CD4-positive, alpha-beta memory T cell (primary cell): Measurements from ENCODE around the gene RPS6KA5. TPM values are rescaled to one million over a fixed set of nuclear protein-coding genes. Genes with fewer than 3 reads are reported as not detected.
"Not testable (repeated sequence)": the region's sequence is repeated elsewhere in the genome, so short reads cannot be mapped to it uniquely, and the experiment has no call there.

Experiments used
- CTCF ChIA-PET: fragments of 350-600 bp; sonication (Branson Sonifier 250); formaldehyde crosslinking; loops from one replicate; lab custom pipeline; 2021; ENCODE audit warnings: inconsistent platforms; ENCODE audit not compliant: partially characterized antibody; lab: Charles Lee
- POLR2A ChIA-PET: fragments of 350-600 bp; sonication (Branson Sonifier 250); formaldehyde crosslinking; loops from one replicate; lab custom pipeline; 2021; ENCODE audit not compliant: partially characterized antibody; lab: Charles Lee
- DNase-seq, 5 donors: peaks; one replicate each; pipeline versions ENCODE4 v3.0.0 to v3.0.0-alpha.2; 2020 to 2022; ENCODE audit warnings: mixed read lengths in 1 of 5
- H3K27ac ChIP-seq: one replicate; pipeline ENCODE4 v1.7.0; 2013; ENCODE audit warnings: low read depth, low read length
- H3K27me3 ChIP-seq: 2 replicates; pipeline ENCODE4 v1.7.0; 2013; ENCODE audit warnings: mild to moderate bottlenecking, low read length, moderate library complexity; ENCODE audit not compliant: insufficient read depth
- H3K36me3 ChIP-seq: 2 replicates; pipeline ENCODE4 v1.7.0; 2013; ENCODE audit warnings: mild to moderate bottlenecking, low read length, moderate library complexity; ENCODE audit not compliant: insufficient read depth
- H3K4me1 ChIP-seq: 2 replicates; pipeline ENCODE4 v1.7.0; 2013; ENCODE audit warnings: mild to moderate bottlenecking, low read length, moderate library complexity; ENCODE audit not compliant: insufficient read depth
- H3K4me3 ChIP-seq, 2 donors: one replicate each; pipeline ENCODE4 v1.7.0; 2013; ENCODE audit warnings: low read length in 2 of 2, mild to moderate bottlenecking in 1 of 2
- H3K9me3 ChIP-seq, 2 donors: one replicate each; pipeline ENCODE4 v1.7.0; 2013; ENCODE audit warnings: low read length in 2 of 2, control low read depth in 1 of 2; ENCODE audit not compliant: control insufficient read depth in 1 of 2
- H3K27ac Mint-ChIP-seq, 7 donors: one replicate each; pipeline ENCODE4 v1.8.0; 2020 to 2021; ENCODE audit warnings: mixed read lengths in 7 of 7, mild to moderate bottlenecking in 6 of 7, inconsistent platforms in 3 of 7, moderate library complexity in 3 of 7
- H3K27me3 Mint-ChIP-seq, 2 donors: one replicate each; pipeline ENCODE4 v1.8.0; 2020 to 2021; ENCODE audit warnings: mixed read lengths in 2 of 2
- H3K36me3 Mint-ChIP-seq, 2 donors: one replicate each; pipeline ENCODE4 v1.8.0; 2020 to 2021; ENCODE audit warnings: mixed read lengths in 2 of 2, inconsistent platforms in 1 of 2, mild to moderate bottlenecking in 1 of 2
- H3K4me1 Mint-ChIP-seq, 4 donors: one replicate each; pipeline ENCODE4 v1.8.0; 2020 to 2021; ENCODE audit warnings: mixed read lengths in 4 of 4, mild to moderate bottlenecking in 1 of 4
- H3K4me3 Mint-ChIP-seq, 8 donors: one replicate each; pipeline ENCODE4 v1.8.0; 2020 to 2021; ENCODE audit warnings: mixed read lengths in 8 of 8, mild to moderate bottlenecking in 7 of 8, moderate library complexity in 6 of 8, inconsistent platforms in 3 of 8
- H3K9me3 Mint-ChIP-seq, 8 donors: one replicate each; pipeline ENCODE4 v1.8.0; 2020 to 2021; ENCODE audit warnings: mixed read lengths in 8 of 8, mild to moderate bottlenecking in 5 of 8, inconsistent platforms in 3 of 8, moderate library complexity in 1 of 8
- intact Hi-C: fragments of 100-400 bp; cut with micrococcal nuclease; formaldehyde crosslinking; loops from one replicate; pipeline ENCODE4 v1.15.1; 2023
- polyA plus RNA-seq, 2 donors: library from polyadenylated mRNA; unstranded; fragments of 300-500 nt; fragmentation: Illumina TruSeq; gene quantifications; one replicate each; pipeline ENCODE4 v1.2.3, GENCODE V29; 2021
- total RNA-seq, 2 experiments: library from RNA; stranded (reverse); gene quantifications; one replicate each; pipeline ENCODE4 v1.2.3, GENCODE V29; 2021

The RPS6KA5 gene
- total and polyA plus RNA-seq, 4 experiments from 2014 or later = 28.8 to 44.7 (median 36.3) TPM

- ChIA-PET CTCF (interaction anchor here (0.6 kb wide), 1 partner anchor 1941 kb away, joined by 3 read pairs; no protein-coding TSS in a partner anchor), POLR2A (interaction anchor here (0.9 to 1.2 kb wide), 5 partner anchors 12 to 573 kb away, joined by 3 to 5 read pairs (median 3); partner anchors contain the start of gene PSMC1)
- no peaks in the 10 kb centered on the region for H3K27me3 Mint-ChIP-seq
- peaks cover 0 to 9% (median 6%) of the 10 kb centered on the region in 8 donors for H3K9me3 Mint-ChIP-seq
- Histone ChIP-seq H3K9me3 (peaks cover 0 to 4% of the 10 kb centered on the region in 2 donors), H3K4me1 (peaks cover 20% of the 10 kb centered on the region), H3K4me3 (peak overlapping the region; percentile 55 to 71), H3K27me3 (no peaks in the 10 kb centered on the region), H3K36me3 (no peaks in the 10 kb centered on the region), H3K27ac (peak overlapping the region; percentile 57)
- intact Hi-C loops = loop anchor here (1.0 to 5.0 kb wide), 3 partner anchors 71 to 1213 kb away; partner anchors contain the start of gene TRIP11
- H3K4me3 Mint-ChIP-seq = peak overlapping the region; percentile 79 to 92 (median 84)
- peak in 3 of 5 donors; percentile 32 to 43 (median 39) for DNase-seq
- peaks cover 8 to 31% (median 18%) of the 10 kb centered on the region in 4 donors for H3K4me1 Mint-ChIP-seq
- H3K27ac Mint-ChIP-seq = peak overlapping the region; percentile 82 to 96 (median 94)
- H3K36me3 Mint-ChIP-seq = peaks cover 0 to 4% of the 10 kb centered on the region in 2 donors
Measured at GRCh38 chr14:90828642-90829487, 231.6 kb downstream of the RPS6KA5 start.

- peak overlapping the region; percentile 82 to 96 (median 94) for H3K27ac Mint-ChIP-seq
- H3K27ac ChIP-seq = peak overlapping the region; percentile 57
- ChIA-PET CTCF (no interaction called here), POLR2A (interaction anchor here (0.9 to 1.2 kb wide), 5 partner anchors 12 to 572 kb away, joined by 3 to 5 read pairs (median 3); partner anchors contain the start of gene PSMC1)
- peaks cover 0 to 5% of the 10 kb centered on the region in 2 donors for H3K9me3 ChIP-seq
- peak; percentile 86 to 91 (median 88) for DNase-seq
- intact Hi-C loops = loop anchor here (1.0 to 5.0 kb wide), 3 partner anchors 70 to 1214 kb away; partner anchors contain the start of gene TRIP11
- peak overlapping the region; percentile 79 to 92 (median 84) for H3K4me3 Mint-ChIP-seq
- no peaks in the 10 kb centered on the region for H3K27me3 Mint-ChIP-seq
- H3K36me3 Mint-ChIP-seq = peaks cover 0 to 5% of the 10 kb centered on the region in 2 donors
- no peaks in the 10 kb centered on the region for H3K27me3 ChIP-seq
- peak overlapping the region; percentile 55 to 71 for H3K4me3 ChIP-seq
- H3K36me3 ChIP-seq = no peaks in the 10 kb centered on the region
- H3K4me1 Mint-ChIP-seq = peaks cover 8 to 28% (median 18%) of the 10 kb centered on the region in 4 donors
- H3K9me3 Mint-ChIP-seq = peaks cover 0 to 14% (median 12%) of the 10 kb centered on the region in 8 donors
- H3K4me1 ChIP-seq = peaks cover 20% of the 10 kb centered on the region
Measured at GRCh38 chr14:90827919-90828610, 232.4 kb downstream of the RPS6KA5 start.

DNA sequence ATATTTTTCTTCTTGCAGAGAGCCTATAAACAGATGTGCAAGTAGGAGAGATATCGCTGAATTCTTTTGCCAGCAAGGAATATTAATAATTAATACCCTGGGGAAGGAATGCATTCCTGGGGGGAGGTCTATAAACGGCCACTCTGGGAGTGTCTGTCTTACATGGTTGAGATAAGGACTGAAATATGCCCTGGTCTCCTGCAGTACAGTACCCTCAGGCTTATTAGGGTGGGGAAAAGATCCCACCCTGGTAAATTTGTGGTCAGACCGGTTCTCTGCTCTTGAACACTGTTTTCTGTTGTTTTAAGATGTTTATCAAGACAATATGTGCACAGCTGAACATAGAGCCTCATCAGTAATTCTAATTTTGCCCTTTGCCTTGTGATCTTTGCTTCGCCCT is 236.9 kb downstream of the RPS6KA5 start:
- H3K4me3 Mint-ChIP-seq, H3K27me3 Mint-ChIP-seq, intact Hi-C loops, DNase-seq, H3K4me3 ChIP-seq, H3K36me3 Mint-ChIP-seq, H3K36me3 ChIP-seq, POLR2A ChIA-PET, H3K27ac Mint-ChIP-seq, H3K9me3 ChIP-seq, H3K27me3 ChIP-seq, H3K27ac ChIP-seq: not testable (repeated sequence)
- peaks cover 22% of the 10 kb centered on the region for H3K4me1 ChIP-seq
- CTCF ChIA-PET = interaction anchor here (0.6 kb wide), 1 partner anchor 1088 kb away, joined by 3 read pairs; no protein-coding TSS in a partner anchor
- Mint-ChIP-seq H3K9me3 (peaks cover 0 to 17% (median 12%) of the 10 kb centered on the region in 8 donors), H3K4me1 (peaks cover 11 to 30% (median 22%) of the 10 kb centered on the region in 4 donors)

DNA sequence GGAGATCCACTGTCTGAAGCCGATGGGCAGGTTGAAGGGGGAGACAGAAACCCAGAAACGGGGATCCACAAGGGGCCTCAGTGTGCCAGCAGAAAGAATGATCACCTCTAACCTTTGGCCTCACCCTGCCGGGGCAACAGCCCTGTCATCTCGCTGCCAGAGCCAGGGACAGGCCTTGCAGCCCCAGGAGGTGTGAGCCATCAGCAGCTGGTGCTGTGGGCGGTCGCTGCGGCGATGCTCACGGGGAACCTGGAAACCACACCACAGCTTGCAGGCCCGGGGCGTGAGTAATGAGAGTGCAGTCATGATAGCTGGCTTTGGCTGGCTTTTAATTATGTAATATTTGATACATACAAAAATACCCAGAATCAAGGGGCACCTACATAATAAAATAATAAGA is 239.5 kb downstream of the RPS6KA5 start:
- POLR2A ChIA-PET = interaction anchor here (1.0 to 1.3 kb wide), 2 partner anchors 15 to 63 kb away, joined by 3 to 4 read pairs; no protein-coding TSS in a partner anchor
- H3K36me3 Mint-ChIP-seq = peaks cover 0 to 5% of the 10 kb centered on the region in 2 donors
- no peak overlapping the region for H3K4me3 ChIP-seq
- peaks cover 0 to 5% of the 10 kb centered on the region in 2 donors for H3K9me3 ChIP-seq
- no peak overlapping the region for H3K27ac ChIP-seq
- H3K4me1 ChIP-seq = peaks cover 14% of the 10 kb centered on the region
- peak; percentile 52 to 82 (median 60) for DNase-seq
- intact Hi-C loops = no loop called here
- CTCF ChIA-PET = interaction anchor here (0.6 to 1.6 kb wide), 2 partner anchors 31 to 63 kb away, joined by 3 to 4 read pairs; no protein-coding TSS in a partner anchor
- H3K36me3 ChIP-seq = no peaks in the 10 kb centered on the region
- H3K27me3 ChIP-seq = no peaks in the 10 kb centered on the region
- peak overlapping the region in 6 of 7 donors; percentile 19 to 83 (median 68) for H3K27ac Mint-ChIP-seq
- peak overlapping the region in 2 of 8 donors; percentile 22 to 64 for H3K4me3 Mint-ChIP-seq
- H3K9me3 Mint-ChIP-seq = peaks cover 0 to 17% (median 12%) of the 10 kb centered on the region in 8 donors
- peaks cover 9 to 19% (median 15%) of the 10 kb centered on the region in 4 donors for H3K4me1 Mint-ChIP-seq
- peaks cover 0 to 1% of the 10 kb centered on the region in 2 donors for H3K27me3 Mint-ChIP-seq

GRCh38 chr14:90819734-90820393 is 240.6 kb downstream of the RPS6KA5 start:
- H3K4me1 Mint-ChIP-seq = peaks cover 12 to 20% (median 18%) of the 10 kb centered on the region in 4 donors
- POLR2A ChIA-PET = interaction anchor here (1.3 kb wide), 1 partner anchor 62 kb away, joined by 4 read pairs; no protein-coding TSS in a partner anchor
- no peaks in the 10 kb centered on the region for H3K27me3 ChIP-seq
- CTCF ChIA-PET = no interaction called here
- H3K4me3 Mint-ChIP-seq = no peak overlapping the region
- peaks cover 0 to 17% (median 9%) of the 10 kb centered on the region in 8 donors for H3K9me3 Mint-ChIP-seq
- no peak overlapping the region for H3K27ac ChIP-seq
- peaks cover 0 to 5% of the 10 kb centered on the region in 2 donors for H3K36me3 Mint-ChIP-seq
- H3K27ac Mint-ChIP-seq = peak overlapping the region in 2 of 7 donors; percentile 38 to 86
- H3K36me3 ChIP-seq = no peaks in the 10 kb centered on the region
- no peak overlapping the region for H3K4me3 ChIP-seq
- peaks cover 19% of the 10 kb centered on the region for H3K4me1 ChIP-seq
- intact Hi-C loops = no loop called here
- no peak for DNase-seq
- peaks cover 0 to 1% of the 10 kb centered on the region in 2 donors for H3K27me3 Mint-ChIP-seq
- peaks cover 0 to 5% of the 10 kb centered on the region in 2 donors for H3K9me3 ChIP-seq

DNA sequence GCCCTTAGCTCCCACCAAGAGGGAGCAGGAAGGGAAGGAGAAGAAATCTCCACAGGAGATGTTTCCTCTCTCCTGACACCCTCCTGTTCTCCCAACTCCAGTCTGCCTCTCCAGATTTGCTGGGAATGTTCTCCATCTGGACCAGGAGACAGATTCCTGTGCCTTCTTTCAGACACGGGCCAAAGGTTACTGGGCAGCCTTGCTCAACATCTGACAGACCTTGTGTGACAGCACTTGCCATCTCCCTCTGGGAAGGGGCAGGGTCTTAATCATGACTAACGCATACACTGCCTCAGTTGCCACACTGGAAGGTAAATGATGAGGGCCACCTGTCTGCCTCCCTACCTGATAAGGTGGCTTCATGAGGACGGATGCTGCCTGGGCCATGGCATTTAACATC is 241.7 kb downstream of the RPS6KA5 start:
- Mint-ChIP-seq H3K27ac (no peak overlapping the region), H3K36me3 (peaks cover 0 to under 1% of the 10 kb centered on the region in 2 donors), H3K4me3 (no peak overlapping the region), H3K27me3 (peaks cover 0 to 1% of the 10 kb centered on the region in 2 donors), H3K9me3 (peaks cover 0 to 10% (median 3%) of the 10 kb centered on the region in 8 donors), H3K4me1 (peaks cover 12 to 20% (median 18%) of the 10 kb centered on the region in 4 donors)
- H3K27ac ChIP-seq = no peak overlapping the region
- H3K27me3 ChIP-seq = no peaks in the 10 kb centered on the region
- ChIA-PET POLR2A (no interaction called here), CTCF (no interaction called here)
- DNase-seq = no peak
- H3K36me3 ChIP-seq = no peaks in the 10 kb centered on the region
- H3K4me3 ChIP-seq = no peak overlapping the region
- intact Hi-C loops = no loop called here
- peaks cover 19% of the 10 kb centered on the region for H3K4me1 ChIP-seq
- peaks cover 0 to under 1% of the 10 kb centered on the region in 2 donors for H3K9me3 ChIP-seq
